G401 (cell line): Measurements from ENCODE around the gene ROBO1. TPM values are rescaled to one million over a fixed set of nuclear protein-coding genes. Genes with fewer than 3 reads are reported as not detected.

Source experiments
- DNase-seq: peaks from one replicate; pipeline ENCODE4 v3.0.0-alpha.2; 2015; ENCODE audit warnings: low spot score
- in situ Hi-C: cut with HindIII; loops from 2 replicates; pipeline ENCODE4 v1.10.0; 2016; ENCODE audit warnings: low sequenced_read_pairs, mixed read lengths
- total RNA-seq: library from RNA; depleted of rRNA; stranded (reverse); fragments of >200 nt; shearing (Covaris generic); gene quantifications from 2 replicates; pipeline ENCODE4 v1.2.3, GENCODE V29; 2014

ROBO1 gene
- total RNA-seq, 1 experiment from 2014 or later: 1.4 TPM

DNA sequence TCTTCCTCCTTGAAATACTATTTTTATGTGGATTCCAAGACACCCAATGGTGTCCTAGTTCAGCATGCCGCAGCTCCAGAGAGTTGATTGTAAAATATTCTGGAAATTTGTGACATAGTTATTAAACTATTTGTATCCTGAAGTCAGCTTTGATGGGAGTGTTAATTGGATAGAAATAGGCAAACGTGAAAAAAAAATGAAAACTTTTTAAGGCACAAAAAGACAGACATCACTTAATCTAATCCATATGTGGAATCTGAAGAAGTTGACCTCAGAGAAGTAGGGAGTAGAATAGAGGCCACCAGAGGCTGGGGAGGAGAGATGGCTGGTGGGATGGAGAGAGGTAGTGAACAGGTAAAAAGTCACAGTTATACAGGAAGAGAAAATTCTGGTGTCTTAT, 704.2 kb downstream of the ROBO1 start:
- no peak for DNase-seq
- in situ Hi-C loops: no loop called here

DNA sequence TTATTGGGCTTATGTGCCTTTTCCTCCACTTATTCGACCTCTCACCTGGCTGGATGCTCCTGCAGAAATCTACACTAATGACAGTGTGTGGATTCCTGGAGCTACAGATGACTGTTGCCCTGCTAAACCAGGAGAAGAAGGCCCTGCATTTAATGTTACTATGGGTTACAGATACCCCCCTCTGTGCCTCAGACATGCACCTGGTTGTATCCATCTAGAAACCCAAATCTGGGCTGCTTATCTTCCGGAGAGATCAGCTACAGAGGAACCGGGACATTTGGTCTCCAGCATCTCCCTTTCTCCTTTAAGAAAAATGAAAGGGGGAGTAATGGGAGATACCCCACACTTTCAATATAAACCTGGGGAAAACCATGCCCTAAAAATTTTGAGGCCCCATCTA, 710.0 kb downstream of the ROBO1 start:
- DNase-seq: no peak
- in situ Hi-C loops: no loop called here

DNA sequence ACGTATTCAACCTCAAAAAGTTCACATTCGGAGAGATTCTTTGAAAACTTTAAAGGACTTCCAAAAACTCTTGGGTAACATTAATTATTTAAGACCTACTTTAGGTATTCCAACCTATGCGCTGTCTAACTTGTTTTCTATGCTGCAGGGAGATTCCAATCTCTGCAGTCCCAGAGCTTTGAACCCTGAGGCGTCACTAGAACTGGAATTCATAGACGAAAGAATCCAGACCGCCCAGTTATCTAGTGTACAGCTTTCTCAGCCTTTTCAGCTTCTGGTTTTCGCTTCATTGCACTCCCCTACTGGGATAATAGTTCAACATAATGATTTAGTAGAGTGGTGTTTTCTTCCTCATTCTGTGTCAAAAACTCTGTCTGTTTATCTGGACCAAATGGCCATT, 711.3 kb downstream of the ROBO1 start:
- DNase-seq: no peak
- in situ Hi-C loops: no loop called here

DNA sequence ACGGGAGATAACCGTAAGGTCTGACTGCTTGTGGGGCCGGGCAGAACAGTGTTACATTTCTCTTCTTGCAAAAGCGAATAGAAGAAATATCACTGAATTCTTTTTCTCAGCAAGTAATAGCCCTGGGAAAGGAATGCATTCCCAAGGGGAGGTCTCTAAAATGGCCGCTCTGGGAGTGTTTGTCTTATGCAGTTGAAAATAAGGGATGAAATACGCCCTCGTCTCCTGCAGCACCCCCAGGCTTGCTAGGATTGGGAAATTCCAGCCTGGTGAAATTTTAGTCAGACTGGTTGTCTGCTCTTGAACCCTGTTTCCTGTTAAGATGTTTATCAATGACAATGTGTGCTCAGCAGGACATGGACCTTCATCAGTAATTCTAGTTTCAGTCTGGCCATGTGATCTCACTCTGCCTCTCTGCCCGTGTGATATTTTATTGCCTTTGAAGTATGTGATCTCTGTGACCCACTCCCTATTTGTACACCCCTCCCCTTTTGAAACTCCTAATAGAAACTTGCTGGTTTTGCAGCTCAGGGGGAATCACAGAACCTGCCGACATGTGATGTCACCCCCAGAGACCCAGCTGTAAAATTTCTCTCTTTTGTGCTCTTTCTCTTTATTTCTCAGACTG, 715.6 kb downstream of the ROBO1 start:
- DNase-seq: no peak
- in situ Hi-C loops: no loop called here

DNA sequence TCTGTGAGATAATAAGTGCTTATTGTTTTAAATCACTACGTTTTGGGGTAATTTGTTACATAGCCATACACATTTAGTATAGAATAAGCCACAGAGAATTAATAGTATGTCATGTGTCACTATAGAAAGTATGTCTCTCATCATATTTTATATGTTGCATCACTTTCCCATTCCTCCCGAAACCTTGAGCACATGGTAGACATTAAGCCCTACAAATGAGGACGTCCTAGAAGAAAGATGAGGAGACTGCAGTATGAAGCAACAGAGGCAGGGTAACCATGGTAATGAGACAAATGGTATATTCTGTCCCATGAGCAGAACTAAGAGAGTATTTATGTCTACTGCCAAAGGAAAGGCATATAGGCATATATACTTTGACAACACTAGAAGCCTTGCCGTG, 720.2 kb downstream of the ROBO1 start:
- no peak for DNase-seq
- in situ Hi-C loops: no loop called here

DNA sequence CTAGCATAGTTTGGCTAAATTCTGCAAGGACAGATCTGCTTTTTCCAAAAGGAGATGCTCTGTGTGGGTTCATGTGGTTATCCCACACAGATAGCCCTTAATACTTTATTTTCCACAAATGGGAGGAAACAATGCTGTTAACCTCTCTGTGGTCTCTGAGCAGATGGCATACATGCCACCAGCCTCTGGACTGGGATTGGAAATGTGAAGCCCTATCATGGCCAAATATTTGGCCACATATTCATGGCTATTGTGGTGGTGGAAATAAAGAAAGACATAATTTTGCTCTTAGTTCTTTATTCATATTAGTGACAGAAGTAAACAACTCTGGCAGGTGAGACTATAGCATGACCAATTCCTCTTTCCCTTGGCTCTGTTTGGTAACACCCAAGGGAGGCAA, 726.2 kb downstream of the ROBO1 start:
- in situ Hi-C loops: no loop called here
- DNase-seq: no peak

DNA sequence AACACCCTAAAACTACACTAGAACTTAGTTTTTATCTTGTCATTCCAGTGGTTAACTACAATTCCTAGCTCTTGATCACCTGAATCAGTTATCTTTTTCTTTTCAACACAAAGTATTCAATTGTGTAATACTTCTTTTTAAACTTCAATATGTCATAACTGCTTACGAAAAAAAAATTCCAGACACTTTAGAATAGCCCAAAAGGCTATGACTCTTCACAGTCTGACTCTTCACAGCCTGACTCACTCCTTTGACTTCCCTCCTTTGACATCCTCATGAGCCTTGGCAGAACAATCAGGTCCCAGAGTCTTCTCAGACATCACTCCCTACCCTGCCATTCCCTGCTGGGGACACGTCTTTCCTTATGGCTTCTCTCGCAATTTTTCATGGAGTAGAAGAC, 727.1 kb downstream of the ROBO1 start:
- DNase-seq: no peak
- in situ Hi-C loops: no loop called here

DNA sequence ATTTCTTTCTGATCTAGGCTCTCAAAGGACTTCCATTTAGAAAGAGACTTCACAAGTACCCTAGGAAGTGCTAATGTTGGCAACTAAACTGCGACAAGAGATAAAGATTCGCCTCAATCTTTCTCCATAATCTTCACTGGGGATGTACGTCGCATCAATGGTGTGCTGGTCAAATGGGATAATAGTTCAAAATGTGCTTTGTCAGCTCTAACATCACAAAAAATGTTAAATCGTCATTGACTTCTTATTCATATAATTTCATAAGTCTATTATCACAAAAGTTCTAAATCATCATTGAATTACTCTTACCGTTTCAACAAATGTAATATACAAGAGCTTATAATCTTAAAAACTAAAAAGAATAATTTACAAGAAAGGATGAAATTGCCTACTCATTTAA, 727.7 kb downstream of the ROBO1 start:
- in situ Hi-C loops: no loop called here
- no peak for DNase-seq

DNA sequence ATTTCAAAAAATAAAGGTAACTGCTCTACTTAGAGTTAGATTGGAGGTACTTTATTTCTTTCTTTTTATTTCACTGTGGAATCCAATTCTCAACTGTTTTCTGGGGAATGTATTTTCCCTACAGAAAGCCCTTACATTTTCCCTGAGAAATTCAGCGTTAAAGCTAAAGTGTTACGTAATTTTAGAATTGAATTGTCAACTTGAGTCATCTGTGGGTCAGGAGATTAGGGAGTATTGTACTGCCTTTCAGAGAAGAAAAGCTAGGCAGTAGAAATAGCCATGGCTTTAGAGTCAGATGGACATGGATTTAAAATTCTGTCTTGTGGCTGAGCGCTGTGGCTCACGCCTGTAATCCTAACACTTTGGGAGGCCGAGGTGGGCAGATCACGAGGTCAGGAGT, 728.6 kb downstream of the ROBO1 start:
- DNase-seq: no peak
- in situ Hi-C loops: no loop called here

DNA sequence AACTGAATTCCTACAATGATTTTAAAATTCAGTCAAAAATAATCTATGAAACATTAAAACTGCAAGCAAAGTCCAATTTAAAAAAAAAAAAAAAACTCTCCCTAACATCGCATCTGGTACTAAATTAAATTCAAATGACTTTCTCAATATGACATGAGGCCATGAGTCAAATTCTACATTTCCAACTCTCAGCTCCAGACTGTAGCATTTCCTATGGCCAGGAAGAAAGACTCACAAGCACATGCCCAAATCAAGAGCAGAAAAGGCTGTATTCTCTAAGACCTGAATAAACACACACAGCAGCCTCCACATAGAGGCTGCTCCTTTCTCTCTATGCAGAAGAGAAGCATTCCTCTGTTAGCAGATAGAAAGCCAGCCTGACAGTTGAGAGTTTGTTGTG, 729.2 kb downstream of the ROBO1 start:
- DNase-seq: no peak
- in situ Hi-C loops: no loop called here

DNA sequence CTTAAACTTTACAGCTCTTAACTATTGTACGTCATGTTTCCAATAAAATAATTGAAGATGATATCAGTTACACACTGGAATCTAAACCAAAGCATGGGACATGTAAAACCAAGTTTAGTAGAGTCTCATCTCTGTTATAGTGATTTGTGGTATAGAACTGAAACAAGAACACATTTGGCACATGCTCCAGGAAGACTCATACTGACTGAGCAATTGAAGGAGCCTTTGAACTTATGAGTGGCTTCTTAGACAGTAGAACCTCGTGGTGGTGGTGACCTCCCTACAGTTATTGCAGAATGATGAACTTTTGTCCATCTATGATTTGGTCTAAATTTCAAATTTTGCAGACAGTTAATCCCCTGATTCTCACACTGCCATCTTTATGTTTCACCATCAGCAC, 729.7 kb downstream of the ROBO1 start:
- in situ Hi-C loops: no loop called here

DNA sequence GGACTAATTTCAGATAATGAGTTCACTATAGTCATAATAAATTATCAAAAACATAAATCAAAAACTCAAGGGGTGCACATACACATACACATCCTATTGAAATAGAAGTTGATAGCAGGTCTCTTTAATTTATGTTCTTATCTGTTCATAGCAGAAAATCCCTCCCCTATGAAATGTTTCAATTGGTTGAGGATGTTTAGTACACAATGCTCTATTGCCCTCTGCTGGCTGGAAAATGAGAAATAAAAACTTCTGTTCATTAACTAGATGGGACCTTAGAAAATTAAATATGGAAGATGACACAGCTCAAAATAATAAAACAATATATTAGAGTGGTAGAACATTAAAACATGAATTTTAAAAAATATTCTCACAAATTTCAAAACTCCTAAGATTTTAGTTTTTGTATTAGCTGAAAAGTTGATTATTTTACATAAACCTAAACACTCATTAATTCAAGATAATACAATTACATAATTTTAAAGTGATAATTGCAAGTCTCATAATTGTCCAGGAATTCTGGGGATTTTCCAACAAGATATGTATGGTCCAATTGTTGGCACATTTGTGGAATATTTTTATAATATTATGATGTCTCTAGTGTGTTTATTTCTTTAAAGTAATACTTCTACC, 735.0 kb downstream of the ROBO1 start:
- in situ Hi-C loops: no loop called here
- DNase-seq: peak; percentile 74

More for the DNA sequence above, 729.7 kb downstream of the ROBO1 start:
- no peak for DNase-seq

DNA sequence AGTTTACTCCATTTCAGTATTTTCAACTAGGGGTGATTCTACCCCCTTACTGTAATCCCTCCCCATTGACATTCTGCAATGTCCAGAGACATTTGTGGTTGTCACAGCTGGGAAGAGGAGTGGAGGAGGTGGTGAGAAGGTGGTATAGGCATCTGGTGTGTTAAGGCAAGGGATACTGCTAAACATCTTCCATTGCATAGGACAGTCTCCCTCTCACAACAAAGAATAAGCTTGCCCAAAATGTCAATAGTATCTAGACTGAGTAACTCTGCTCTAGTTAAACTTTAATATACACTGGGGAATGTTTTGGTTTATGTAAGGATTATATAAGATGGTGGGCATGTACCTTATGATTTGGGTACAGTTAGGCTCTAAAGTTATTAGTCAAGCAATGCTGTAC, 737.6 kb downstream of the ROBO1 start:
- DNase-seq: no peak
- in situ Hi-C loops: no loop called here

DNA sequence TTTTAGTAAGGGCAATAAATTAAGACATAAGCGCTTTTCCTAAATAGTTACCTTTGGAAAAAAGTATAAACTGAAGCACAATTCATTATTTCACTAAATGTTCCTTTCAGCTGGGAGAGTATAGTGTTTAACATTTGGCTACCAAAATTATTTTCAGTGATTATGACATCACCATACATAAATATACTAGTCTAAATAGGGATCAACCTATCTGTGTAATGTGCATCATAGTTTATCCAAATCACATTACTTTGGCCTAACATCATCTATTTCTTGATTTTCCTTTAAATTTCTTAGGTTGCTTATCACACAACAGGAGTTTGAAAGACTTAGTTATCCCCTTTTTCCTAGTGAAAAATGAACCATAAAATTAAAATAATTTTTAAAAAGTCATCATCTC, 738.9 kb downstream of the ROBO1 start:
- no peak for DNase-seq
- in situ Hi-C loops: no loop called here

DNA sequence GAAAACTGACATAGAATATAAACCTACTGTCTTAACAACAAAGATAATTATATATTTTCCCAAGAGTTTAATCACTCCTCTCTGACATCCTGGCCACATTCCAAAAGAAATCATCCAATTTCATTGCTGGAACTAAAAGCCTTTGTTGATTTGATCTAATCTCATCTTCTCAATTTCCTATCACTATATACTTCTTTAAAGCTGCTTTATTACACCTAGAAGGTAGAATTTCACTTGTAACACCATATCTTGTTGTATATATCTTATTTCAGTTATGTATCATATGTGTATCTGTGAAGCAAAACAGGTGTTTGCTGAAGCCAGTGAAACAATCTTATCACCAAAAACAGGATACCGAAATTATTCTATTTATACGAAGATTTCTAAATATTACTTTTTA, 740.2 kb downstream of the ROBO1 start:
- DNase-seq: no peak
- in situ Hi-C loops: no loop called here

DNA sequence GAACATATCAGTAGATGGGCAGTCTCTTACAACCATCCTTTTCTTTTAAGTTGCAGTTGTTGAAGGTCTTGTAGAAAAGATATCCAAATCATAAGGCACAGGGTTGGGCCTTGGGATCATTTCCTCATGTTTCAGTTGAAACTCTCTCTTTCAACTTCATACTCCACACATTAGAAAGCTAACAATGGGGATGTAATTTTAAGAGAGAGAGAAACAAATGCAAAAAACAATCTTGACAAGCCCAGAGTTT, 747.9 kb downstream of the ROBO1 start:
- in situ Hi-C loops: no loop called here
- no peak for DNase-seq

DNA sequence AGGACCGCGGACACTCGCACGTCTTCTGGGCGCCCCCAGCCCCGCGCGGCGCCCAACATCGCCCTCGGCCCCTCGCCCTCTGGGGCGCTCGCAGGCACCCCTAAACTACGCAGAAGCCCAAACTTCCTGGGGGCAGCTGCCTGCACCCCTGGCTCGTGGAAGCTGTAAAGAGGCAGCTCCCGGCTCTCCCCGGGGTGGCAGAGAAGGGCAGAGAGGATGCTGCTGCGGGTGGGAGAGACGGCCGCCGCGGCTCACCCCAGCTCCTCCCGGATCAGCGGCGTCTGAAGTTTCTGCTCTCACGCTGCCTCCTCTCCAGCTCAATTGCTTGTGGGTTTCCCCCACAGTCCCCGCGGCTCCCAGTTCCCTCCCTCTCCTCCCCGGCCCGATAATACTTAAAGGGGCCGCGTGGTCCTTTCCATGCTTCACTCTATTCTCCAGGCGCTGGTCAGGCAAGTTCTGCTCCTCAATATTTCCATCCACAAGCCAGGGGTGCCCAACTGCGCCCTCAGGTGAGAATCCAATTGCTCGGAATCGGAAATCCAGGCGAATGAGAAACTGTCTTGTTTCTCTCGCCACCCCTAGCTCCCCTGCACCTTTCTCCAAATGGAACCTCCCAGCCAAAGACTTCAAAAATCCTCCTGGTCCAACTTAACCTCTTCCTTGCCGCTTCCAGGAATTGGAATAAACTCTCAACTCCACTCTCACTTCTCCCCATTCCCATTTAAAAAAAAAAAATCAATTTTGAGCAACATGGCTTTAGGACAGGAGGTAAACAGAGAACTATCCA, 748.5 kb downstream of the ROBO1 start:
- peak; percentile 93 for DNase-seq
- in situ Hi-C loops: no loop called here

DNA sequence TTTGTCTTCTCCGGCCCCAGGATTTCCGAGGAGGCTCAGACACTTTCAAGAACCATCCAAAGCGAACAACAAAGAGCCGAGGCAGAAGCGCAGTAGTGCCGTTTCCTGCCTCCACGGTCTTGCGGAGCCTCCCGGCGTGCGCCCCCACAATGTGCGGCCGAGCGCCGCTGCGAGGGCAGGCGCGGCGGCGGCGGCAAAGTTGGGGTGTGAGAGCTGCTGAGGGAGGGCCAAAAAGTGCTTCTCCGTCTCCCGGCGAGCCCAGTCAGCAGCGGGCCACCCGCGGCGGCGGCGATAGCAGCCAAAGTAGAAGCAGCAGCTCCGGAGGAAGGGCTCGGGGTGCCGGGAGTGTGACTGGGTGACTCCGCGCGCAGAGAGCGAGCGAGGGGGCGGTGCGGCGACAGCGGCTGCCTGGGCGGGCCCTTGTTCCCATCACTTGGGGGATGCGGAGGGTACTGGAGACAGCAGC, 749.1 kb downstream of the ROBO1 start:
- in situ Hi-C loops: no loop called here
- DNase-seq: peak; percentile 65

DNA sequence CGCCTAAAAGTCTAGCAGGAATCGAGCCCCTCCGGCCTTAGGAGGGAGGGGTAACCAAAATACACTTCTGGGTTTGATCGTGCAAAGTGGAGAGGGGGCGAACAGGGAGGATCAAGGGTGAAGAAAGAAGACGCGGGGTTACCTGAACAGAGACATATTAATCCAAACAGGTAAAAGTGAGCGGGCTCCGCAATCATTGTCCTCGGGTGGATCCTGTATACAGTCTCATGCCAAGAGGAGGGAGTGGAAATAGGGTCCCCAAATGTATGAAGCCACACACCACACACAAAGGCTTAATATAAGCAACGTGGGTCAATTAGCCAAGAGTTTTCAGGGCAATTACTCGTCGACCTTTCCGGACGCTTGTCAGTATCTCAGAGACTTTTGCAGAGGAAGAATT, 749.5 kb downstream of the ROBO1 start:
- in situ Hi-C loops: no loop called here
- DNase-seq: no peak

DNA sequence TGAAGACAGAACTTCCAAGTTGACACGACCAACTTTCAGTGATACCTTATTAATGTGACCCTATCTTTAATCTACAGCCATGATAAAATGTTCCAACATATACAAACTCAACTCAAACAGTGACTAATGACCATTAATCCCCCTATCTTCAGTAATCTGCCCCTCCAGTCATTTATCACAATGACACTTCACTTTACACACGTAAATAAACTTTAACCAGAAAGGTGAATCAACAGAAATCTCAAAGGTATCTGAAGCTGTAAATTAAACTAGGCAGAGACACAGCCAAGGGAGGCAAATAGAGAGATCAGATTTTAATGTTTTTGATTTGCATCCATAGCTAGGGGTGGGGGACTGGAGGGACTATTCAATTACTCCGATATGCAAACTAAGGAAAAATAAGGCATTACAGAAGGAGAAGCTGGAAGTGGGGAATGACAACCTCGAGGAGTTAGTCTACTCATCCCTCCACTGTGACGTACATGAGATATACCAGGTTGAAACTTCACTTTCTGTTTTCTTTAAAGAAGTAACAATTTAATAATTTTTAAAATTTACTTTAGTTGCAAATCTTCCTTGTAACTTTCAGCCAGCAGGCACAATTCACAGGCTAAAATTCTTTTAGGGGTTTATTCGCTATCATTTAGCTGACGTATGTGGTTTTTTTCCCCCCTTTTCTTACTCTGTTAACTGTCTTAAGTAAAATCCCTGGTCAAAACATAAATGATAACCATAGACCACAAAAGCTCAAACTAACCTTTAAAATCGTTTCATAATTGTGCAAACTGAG, 751.0 kb downstream of the ROBO1 start:
- in situ Hi-C loops: no loop called here
- peak; percentile 42 for DNase-seq
